GM18526 (cell line): Measurements from ENCODE around the gene MECR.

Source experiments
- POLR2A ChIP-seq: IDR thresholded peaks from 3 replicates; pipeline ENCODE4 v1.6.1; 2011; ENCODE audit not compliant: insufficient read length; ENCODE audit errors: extremely low read depth

Gene MECR

DNA sequence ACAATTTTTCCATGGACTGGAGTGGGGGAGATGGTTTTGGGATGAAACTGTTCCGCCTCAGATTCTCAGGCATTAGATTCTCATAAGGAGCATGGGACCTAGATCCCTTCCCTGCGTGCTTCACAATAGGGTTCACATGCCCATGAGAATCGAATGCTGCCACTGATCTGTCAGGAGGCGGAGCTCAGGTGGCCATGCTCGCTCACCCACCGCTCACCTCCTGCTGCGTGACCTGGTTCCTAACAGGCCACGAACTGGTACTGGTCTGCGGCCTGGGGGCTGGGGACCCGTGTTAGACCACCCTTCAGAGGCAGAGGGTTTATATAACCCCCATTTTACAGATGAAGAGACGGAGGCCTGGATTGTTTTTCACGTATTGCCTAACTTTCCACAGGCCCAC lies 32.7 kb downstream of the MECR start:
- TF ChIP-seq POLR2A: no peak

GRCh38 chr1:29197590-29197924 lies 33.2 kb downstream of the MECR start:
- no peak for TF ChIP-seq POLR2A

- no peak for TF ChIP-seq POLR2A
These were observed 33.7 kb downstream of the MECR start for GRCh38 chr1:29196863-29197589.

- no peak for TF ChIP-seq POLR2A
These were observed 34.8 kb downstream of the MECR start for GRCh38 chr1:29195881-29196291.

DNA sequence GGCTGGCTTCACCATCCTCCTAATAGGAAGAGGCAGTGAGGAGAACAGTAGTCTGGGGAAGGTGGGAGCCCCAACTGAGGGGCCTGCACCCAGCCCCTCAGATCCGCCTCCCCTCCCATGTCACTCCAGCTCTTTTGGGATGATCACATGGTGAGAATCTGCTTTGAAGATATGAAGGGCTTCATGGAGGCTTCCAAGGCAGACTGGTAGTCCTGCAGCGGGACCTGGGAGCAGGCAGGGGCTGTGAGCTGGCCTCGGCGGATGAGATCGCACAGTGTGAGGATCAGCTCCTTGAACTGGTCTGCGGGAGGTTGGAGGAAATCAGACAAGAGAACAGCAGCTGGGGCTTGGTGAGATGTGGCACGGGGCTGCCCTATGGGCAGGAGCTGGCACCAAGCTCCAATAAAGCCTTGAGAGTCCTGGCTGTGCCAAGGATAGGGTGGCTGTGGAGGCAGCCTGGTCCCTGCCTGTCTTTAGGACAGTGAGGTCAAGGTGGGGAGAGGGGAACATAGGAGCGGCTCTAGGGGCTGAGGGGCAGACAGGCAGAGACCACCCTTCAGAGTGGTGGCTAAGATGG lies 36.8 kb downstream of the MECR start:
- no peak for TF ChIP-seq POLR2A

GRCh38 chr1:29190718-29191117 lies 40.0 kb downstream of the MECR start:
- no peak for TF ChIP-seq POLR2A

DNA sequence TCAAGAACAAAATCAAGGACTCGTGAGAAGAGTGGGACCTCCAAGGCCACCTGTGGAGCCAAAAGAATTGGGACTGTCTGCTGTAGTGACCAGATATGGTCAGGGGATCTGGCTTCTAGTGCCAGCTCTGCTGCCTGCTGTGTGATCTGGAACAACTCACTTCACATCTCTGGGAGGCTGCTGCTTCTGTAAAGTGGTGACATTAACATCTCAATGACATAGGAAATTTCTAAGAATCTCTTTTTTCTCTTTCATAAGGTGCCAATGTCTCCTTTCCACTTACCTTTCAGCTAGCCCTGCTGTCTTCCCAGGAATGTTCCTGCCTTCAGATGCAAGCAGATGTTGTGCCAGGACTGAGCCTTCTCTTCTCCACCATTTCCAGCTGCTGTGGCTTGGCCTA lies 44.0 kb downstream of the MECR start:
- no peak for TF ChIP-seq POLR2A

GRCh38 chr1:29186252-29186651 lies 44.5 kb downstream of the MECR start:
- no peak for TF ChIP-seq POLR2A

DNA sequence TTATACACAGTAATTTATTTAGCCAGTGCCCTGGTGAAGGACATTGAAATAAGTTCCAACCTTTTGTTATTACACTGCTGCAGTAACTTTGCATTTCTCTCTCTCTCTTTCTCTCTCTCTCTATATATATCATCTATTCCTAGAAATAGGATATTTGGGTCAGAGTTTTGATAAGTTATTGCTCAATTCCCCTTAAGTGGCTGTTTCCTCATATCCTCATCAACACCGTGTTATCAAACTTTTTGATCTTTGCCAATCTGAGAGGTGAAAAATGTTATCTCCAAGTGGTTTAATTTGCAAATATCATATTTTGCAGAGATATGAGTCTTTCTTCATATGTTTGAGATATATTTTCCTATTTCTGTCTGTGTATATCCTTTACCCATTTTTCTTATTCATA lies 47.4 kb downstream of the MECR start:
- TF ChIP-seq POLR2A: no peak

- TF ChIP-seq POLR2A: peak; percentile 78
These were observed 49.1 kb downstream of the MECR start, which contains the start of gene SRSF4 for GRCh38 chr1:29181413-29182225. SRSF4 (minus strand) TSS chr1:29181900; CDS start chr1:29181752, 148 bp downstream.

DNA sequence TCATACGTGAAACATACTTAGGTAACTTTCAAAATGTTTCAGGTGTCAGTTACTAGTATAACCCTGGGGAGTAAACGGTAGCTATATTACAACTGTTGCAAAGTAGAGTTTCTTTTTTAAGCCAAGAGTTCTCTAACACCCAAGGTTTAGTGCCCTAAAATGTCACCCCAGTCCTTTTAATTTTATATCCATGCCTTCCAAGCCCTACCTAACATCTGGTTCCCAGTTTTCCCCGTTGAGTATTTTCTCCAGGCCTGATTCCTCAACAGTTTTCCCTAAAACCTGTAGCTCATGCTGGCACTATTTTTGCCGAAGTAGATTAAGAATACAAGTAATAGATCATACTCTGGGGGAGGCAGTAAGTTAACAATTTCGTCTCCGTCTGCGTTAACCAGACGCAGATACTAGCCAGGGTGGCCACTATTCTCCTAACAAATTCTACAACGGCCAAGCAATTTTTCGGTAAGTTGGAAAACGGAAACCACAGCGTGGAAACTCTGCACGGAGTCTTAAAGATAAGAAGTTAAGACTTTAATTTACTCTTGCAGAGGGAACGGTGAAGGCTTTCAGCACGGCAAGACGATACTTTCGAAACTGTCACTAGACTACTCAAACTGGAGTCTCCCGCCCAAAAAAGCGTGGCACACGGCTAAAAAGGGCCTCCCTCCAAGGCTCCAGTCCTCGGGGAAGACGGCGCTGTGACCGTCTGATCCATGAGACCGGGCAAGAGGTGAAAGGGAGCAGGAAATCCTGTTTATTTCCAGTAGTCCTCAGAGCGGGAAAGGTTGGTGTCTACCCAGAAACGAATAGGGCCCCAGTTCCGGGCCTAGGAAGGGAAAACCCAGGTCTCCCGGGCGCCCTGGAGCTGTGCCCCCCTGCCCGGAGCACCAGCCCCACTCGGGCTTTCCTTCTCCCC lies 50.0 kb downstream of the MECR start:
- TF ChIP-seq POLR2A: no peak

- TF ChIP-seq POLR2A: no peak
These were observed 51.0 kb downstream of the MECR start for GRCh38 chr1:29179641-29180184.

GRCh38 chr1:29177022-29177705 lies 53.6 kb downstream of the MECR start:
- TF ChIP-seq POLR2A: no peak

GRCh38 chr1:29176576-29176975 lies 54.2 kb downstream of the MECR start:
- no peak for TF ChIP-seq POLR2A

GRCh38 chr1:29172415-29172939 lies 58.3 kb downstream of the MECR start:
- TF ChIP-seq POLR2A: no peak

DNA sequence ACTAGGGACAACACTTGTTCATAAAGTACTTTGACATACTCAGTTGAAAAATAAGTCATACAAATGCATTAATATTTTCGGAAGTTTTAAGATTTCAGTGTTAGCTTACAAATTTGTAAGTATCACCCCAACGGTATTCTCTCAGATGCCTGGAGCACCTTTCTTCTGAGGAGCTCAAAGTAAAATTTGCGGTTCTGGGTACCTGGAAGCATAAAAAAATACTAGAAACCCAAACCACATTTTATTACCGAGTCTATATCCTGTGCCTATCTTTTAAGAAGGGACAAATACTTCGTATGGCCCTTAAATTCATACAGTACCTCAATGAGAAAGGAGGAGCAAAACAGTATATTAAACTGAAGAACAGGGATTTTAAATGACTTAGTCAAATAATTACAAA lies 59.2 kb downstream of the MECR start:
- TF ChIP-seq POLR2A: no peak
